ENCODE data around the gene VCAN.

DNA sequence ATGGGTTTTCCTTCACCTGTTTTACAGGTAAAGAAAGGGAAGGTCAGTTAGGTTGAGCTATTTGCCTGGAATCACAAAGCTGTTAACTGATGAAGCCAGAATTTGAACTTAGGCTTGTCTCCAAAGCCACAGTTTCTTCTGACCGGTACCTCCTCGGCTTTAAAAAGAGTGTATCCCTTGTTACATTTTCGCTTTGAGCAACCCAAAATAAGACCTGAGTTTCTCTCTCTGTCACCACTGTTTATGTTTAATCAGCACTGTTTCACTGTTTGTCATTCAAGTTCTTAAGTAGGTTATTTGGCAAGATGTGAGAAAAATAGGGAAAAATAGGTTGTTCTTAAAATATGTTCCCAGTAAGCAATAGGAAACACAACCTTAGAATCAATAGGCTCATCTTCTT is 84.6 kb downstream of the VCAN start:
- TF ChIP-seq, protein P1, sequence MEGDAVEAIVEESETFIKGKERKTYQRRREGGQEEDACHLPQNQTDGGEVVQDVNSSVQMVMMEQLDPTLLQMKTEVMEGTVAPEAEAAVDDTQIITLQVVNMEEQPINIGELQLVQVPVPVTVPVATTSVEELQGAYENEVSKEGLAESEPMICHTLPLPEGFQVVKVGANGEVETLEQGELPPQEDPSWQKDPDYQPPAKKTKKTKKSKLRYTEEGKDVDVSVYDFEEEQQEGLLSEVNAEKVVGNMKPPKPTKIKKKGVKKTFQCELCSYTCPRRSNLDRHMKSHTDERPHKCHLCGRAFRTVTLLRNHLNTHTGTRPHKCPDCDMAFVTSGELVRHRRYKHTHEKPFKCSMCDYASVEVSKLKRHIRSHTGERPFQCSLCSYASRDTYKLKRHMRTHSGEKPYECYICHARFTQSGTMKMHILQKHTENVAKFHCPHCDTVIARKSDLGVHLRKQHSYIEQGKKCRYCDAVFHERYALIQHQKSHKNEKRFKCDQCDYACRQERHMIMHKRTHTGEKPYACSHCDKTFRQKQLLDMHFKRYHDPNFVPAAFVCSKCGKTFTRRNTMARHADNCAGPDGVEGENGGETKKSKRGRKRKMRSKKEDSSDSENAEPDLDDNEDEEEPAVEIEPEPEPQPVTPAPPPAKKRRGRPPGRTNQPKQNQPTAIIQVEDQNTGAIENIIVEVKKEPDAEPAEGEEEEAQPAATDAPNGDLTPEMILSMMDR (IDR thresholded peaks at IDR 0.05) = no peak
- TF ChIP-seq POLR2A (IDR thresholded peaks at IDR 0.05) = no peak
